ENCODE measurements around the gene FOXA3. TPM values are rescaled to one million over a fixed set of nuclear protein-coding genes. Genes with fewer than 3 reads are reported as not detected.

FOXA3 gene
- total and polyA plus RNA-seq, 2 of the 4 experiments (the other 2 are of a cell fraction): not detected

DNA sequence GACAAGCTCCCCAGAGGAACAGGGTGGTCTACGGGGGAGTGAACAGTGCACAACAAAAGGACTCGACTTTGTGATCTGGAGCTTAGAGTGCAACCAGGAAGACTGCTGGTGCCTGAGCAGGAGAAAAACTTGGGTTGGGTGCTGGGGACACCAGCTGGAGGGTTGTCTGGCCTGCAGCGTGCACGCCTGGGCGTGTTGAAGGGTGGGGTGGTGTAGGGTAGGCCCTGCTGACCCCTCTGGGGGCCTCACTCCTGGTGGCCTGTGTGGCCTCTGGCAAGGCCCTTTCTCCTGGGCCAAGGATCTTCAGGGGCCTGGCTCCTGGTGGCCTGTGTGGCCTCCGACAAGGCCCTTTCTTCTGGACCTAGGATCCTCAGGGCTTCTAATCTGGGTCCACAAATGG lies 44.4 kb upstream of the FOXA3 start:
- H3K9me3 ChIP-seq (ENCODE audit: control insufficient read depth, insufficient read depth, low read length): no peaks in the 10 kb centered on the region
- ChIA-PET POLR2A (ENCODE audit: unreplicated experiment) (interaction anchor here (0.5 kb wide), 1 partner anchor 62 kb away, joined by 5 read pairs; no protein-coding TSS in a partner anchor), CTCF (no interaction called here)
- H3K56ac ChIP-seq (ENCODE audit: extremely low read depth, insufficient read depth, low read length): no peak overlapping the region
- H3K4me2 ChIP-seq (ENCODE audit: low read depth, low read length): no peak overlapping the region
- H3K79me1 ChIP-seq (ENCODE audit: low read depth in 1 of 2, low read length in 2 of 2): no peaks in the 10 kb centered on the region; a peak in 1 of 4 replicates
- no peak overlapping the region for H2BK20ac ChIP-seq (ENCODE audit: low read depth, low read length)
- H4K20me1 ChIP-seq (ENCODE audit: insufficient read depth, low read length): peaks cover 9% of the 10 kb centered on the region
- no peak overlapping the region for H3K4me3 ChIP-seq (ENCODE audit: insufficient read depth, low read depth, low read length)
- H3K14ac ChIP-seq (replicated peaks; ENCODE audit: low read depth, low read length): no peak overlapping the region
- in situ Hi-C loops (cut with MboI; ENCODE audit: low sequenced_read_pairs) (no loop called here), dilution Hi-C loops (cut with HindIII; ENCODE audit: low sequenced_read_pairs, unreplicated experiment) (no loop called here), intact Hi-C loops (cut with micrococcal nuclease) (no loop called here)
- no peak overlapping the region for H3K18ac ChIP-seq (ENCODE audit: low read depth, low read length)
- H3K27ac ChIP-seq (ENCODE audit: insufficient read depth, low read length): no peak overlapping the region
- no peak for ATAC-seq (ENCODE audit: low read depth)
- no peak overlapping the region for H4K8ac ChIP-seq (ENCODE audit: low read depth in 2 of 2, low read length in 2 of 2)
- WGBS, 2 experiments (ENCODE audit: extremely low coverage in 2 of 2, insufficient read length in 1 of 2): 63% methylated on average over 2 of the region's 6 CpGs; no CpG with 5 or more reads in 1 of the 2 experiments
- no peak overlapping the region for H2BK120ac ChIP-seq (ENCODE audit: low read depth, low read length)
- BruUV-seq (replicated peaks): no TSS peak
- no peaks in the 10 kb centered on the region for H3K27me3 ChIP-seq (ENCODE audit: control insufficient read depth, insufficient read depth, low read length)
- no peak overlapping the region for H3K23ac ChIP-seq (ENCODE audit: low read depth, low read length)
- no peak overlapping the region for H2AK5ac ChIP-seq (ENCODE audit: low read depth, low read length)
- H3K4me1 ChIP-seq (ENCODE audit: control insufficient read depth, insufficient read depth, low read length): no peaks in the 10 kb centered on the region
- DNase-seq: no peak
- no peak overlapping the region for H2AFZ ChIP-seq (replicated peaks; ENCODE audit: low read length, poor library complexity)
- no peak overlapping the region for H3K9ac ChIP-seq (ENCODE audit: low read depth, low read length)
- H3K36me3 ChIP-seq (ENCODE audit: control insufficient read depth, insufficient read depth, low read length): peaks cover 50% of the 10 kb centered on the region
- no peak for TF ChIP-seq MAZ (IDR thresholded peaks at IDR 0.05; ENCODE audit: borderline replicate concordance, low read depth, low read length)
- TF ChIP-seq SMC3 (IDR thresholded peaks at IDR 0.05; ENCODE audit: low read depth, low read length): no peak
- TF ChIP-seq RFX5 (IDR thresholded peaks at IDR 0.05; ENCODE audit: low read depth, low read length): no peak
- TF ChIP-seq POLR2A (IDR thresholded peaks at IDR 0.05; ENCODE audit: low read depth, low read length): no peak
- TF ChIP-seq FOS (IDR thresholded peaks at IDR 0.05; ENCODE audit: low read depth, low read length): no peak
- no peak for TF ChIP-seq BHLHE40 (IDR thresholded peaks at IDR 0.05; ENCODE audit: low read depth, low read length)
- TF ChIP-seq, protein P1, sequence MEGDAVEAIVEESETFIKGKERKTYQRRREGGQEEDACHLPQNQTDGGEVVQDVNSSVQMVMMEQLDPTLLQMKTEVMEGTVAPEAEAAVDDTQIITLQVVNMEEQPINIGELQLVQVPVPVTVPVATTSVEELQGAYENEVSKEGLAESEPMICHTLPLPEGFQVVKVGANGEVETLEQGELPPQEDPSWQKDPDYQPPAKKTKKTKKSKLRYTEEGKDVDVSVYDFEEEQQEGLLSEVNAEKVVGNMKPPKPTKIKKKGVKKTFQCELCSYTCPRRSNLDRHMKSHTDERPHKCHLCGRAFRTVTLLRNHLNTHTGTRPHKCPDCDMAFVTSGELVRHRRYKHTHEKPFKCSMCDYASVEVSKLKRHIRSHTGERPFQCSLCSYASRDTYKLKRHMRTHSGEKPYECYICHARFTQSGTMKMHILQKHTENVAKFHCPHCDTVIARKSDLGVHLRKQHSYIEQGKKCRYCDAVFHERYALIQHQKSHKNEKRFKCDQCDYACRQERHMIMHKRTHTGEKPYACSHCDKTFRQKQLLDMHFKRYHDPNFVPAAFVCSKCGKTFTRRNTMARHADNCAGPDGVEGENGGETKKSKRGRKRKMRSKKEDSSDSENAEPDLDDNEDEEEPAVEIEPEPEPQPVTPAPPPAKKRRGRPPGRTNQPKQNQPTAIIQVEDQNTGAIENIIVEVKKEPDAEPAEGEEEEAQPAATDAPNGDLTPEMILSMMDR (conservative IDR thresholded peaks at IDR 0.05; ENCODE audit: low read depth, low read length): no peak
- H2BK15ac ChIP-seq (ENCODE audit: low read depth, low read length): no peak overlapping the region
- no peak overlapping the region for H4K91ac ChIP-seq (ENCODE audit: insufficient read depth, low read depth, low read length)
- no peak overlapping the region for H4K5ac ChIP-seq (ENCODE audit: low read depth, low read length)
- H2AK9ac ChIP-seq (replicated peaks; ENCODE audit: low read depth, low read length, poor library complexity): no peak overlapping the region
- H3K9me1 ChIP-seq (ENCODE audit: insufficient read depth, low read length): no peaks in the 10 kb centered on the region
- H3K4ac ChIP-seq (ENCODE audit: low read depth, low read length): no peak overlapping the region
- no peak overlapping the region for H2BK5ac ChIP-seq (ENCODE audit: low read depth, low read length, poor library complexity, severe bottlenecking)

Measured in IMR-90 (cell line).